Measurements from ENCODE around the gene THSD4.
"Not testable (repeated sequence)": the region's sequence is repeated elsewhere in the genome, so short reads cannot be mapped to it uniquely, and the experiment has no call there.

The THSD4 gene

DNA sequence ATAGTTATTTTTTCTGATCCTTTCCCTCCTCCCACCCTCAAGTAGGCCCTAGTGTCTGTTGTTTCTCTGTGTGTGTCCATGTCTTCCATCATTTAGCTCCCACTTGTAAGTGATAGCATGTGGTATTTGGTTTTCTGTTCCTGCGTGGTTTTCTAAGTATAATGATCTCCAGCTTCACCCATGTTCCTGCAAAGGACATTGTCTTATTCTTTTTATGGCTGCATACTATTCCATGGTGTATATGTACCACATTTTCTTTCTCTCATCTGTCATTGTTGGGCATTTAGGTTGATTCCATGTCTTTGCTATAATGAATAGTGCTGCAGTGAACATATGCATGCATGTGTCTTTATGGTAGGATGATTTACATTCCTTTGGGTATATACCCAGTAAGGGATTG is 549.4 kb downstream of the THSD4 start:
- in situ Hi-C loops (cut with HindIII; ENCODE audit: low pct_unique_long_range_greater_than_20kb, low sequenced_read_pairs) = no loop called here
- TF ChIP-seq JUND (IDR thresholded peaks at IDR 0.05; ENCODE audit: low read depth) = no peak
- DNase-seq (ENCODE audit: low read depth in 1 of 2, low spot score in 1 of 2) = no peak

DNA sequence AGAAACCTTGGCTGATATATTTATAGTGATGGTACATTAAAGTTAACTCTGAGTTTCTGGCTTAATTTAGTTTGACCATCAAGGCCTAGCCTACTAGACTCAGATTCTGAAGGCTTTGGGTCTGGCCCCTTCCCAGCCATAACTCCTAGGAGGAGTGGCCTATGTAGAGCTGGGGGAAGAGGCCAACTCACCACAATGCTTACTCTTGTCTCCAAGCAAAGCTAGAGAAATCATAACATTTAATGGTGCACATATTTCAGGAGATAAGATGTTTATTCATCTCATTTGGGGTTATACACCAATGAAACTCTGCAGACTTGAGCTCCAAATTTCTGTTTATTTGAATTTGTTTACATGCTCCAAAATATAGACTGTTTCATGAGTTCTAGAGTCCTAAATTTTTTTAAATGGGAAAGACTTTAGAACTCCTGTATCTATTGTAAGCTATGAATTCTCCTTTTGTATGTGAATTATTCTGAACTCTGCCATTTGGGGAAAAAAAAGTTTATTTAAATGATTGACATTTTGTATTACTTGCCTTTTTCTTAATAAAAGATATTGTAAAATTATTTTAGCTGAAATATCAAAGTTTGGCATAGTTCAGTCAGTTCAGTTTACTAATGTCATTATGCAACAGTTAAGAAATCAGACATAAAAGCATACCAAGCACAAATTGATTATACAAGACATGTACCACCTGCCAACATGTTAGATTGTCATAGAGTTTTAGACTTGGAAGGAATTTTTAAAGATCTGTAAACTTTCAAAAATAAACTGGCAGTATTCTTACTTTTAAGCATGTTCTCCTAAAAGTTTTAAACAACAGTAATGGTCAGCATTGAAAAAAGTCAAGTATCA is 551.7 kb downstream of the THSD4 start:
- in situ Hi-C loops (cut with HindIII; ENCODE audit: low pct_unique_long_range_greater_than_20kb, low sequenced_read_pairs) = no loop called here
- no peak for DNase-seq (ENCODE audit: low read depth in 1 of 2, low spot score in 1 of 2)
- no peak for TF ChIP-seq JUND (IDR thresholded peaks at IDR 0.05; ENCODE audit: low read depth)

- DNase-seq (ENCODE audit: low read depth in 1 of 2, low spot score in 1 of 2) = no peak
- TF ChIP-seq JUND (IDR thresholded peaks at IDR 0.05; ENCODE audit: low read depth) = no peak
- in situ Hi-C loops (cut with HindIII; ENCODE audit: low pct_unique_long_range_greater_than_20kb, low sequenced_read_pairs) = no loop called here
Observed at GRCh38 chr15:71669688-71670087, 554.4 kb downstream of the THSD4 start.

GRCh38 chr15:71670222-71670621 is 555.0 kb downstream of the THSD4 start:
- DNase-seq (ENCODE audit: low read depth in 1 of 2, low spot score in 1 of 2); in situ Hi-C loops (cut with HindIII; ENCODE audit: low pct_unique_long_range_greater_than_20kb, low sequenced_read_pairs): not testable (repeated sequence)

DNA sequence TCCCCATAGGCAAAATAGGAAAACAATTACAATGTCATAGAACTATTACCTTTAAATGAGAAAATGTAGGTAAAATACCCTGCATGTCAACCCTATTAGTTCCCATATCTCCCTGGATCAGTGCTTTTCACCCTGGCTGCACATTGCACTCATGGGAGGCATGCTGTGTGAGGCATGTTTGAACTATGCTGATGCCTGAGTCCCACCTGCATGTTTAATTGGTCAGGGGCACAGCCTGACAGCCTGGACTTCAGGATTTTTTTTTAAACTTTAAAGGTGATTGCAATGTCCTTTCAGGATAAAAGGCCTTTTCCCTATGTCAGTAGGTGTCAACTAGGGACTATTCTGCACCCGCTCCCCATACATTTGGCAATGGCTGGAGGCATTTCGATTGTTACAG is 559.1 kb downstream of the THSD4 start:
- no peak for TF ChIP-seq JUND (IDR thresholded peaks at IDR 0.05; ENCODE audit: low read depth)
- in situ Hi-C loops (cut with HindIII; ENCODE audit: low pct_unique_long_range_greater_than_20kb, low sequenced_read_pairs) = no loop called here
- DNase-seq (ENCODE audit: low read depth in 1 of 2, low spot score in 1 of 2) = no peak

DNA sequence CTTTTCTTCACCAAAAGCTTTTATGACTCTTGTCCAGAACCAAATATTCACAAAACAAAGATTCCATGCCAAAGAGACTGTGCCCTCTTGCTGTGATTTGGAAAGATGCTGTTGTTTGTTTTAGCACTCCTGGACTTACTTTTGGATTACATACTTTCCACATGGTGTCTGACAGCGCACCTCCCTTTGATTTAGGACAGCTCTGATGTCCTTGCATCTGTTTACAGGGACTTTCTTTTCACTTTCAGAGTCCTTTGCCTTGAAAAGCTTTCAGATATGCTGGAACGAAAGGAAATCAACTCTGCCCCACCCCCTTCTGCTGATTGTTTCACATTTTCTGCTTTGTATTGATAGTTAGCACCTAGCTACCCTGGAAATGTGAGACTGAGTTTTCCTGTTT is 562.1 kb downstream of the THSD4 start:
- DNase-seq (ENCODE audit: low read depth in 1 of 2, low spot score in 1 of 2) = no peak
- in situ Hi-C loops (cut with HindIII; ENCODE audit: low pct_unique_long_range_greater_than_20kb, low sequenced_read_pairs) = no loop called here
- no peak for TF ChIP-seq JUND (IDR thresholded peaks at IDR 0.05; ENCODE audit: low read depth)

DNA sequence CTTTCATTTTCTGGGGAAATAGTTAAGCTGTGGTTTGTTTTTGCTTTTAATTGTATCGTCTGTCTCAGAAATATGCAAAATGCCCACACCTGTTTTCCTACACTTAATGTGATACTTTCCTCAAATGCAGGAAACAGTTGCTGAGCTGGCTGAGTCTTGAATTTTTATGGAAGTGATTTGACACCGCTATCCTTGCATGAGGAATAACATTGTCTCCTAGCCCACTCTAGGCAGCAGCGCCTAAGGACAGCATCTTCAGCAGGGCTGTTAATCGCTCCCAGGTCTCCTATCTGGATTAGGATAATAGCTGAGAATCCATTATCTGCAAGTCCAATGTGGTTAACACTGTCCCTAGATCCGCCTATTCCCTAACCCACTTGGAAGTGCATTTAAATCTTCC is 562.5 kb downstream of the THSD4 start:
- DNase-seq (ENCODE audit: low read depth in 1 of 2, low spot score in 1 of 2) = no peak
- no peak for TF ChIP-seq JUND (IDR thresholded peaks at IDR 0.05; ENCODE audit: low read depth)
- in situ Hi-C loops (cut with HindIII; ENCODE audit: low pct_unique_long_range_greater_than_20kb, low sequenced_read_pairs) = no loop called here

GRCh38 chr15:71678191-71678590 is 562.9 kb downstream of the THSD4 start:
- no peak for DNase-seq (ENCODE audit: low read depth in 1 of 2, low spot score in 1 of 2)
- in situ Hi-C loops (cut with HindIII; ENCODE audit: low pct_unique_long_range_greater_than_20kb, low sequenced_read_pairs) = no loop called here
- TF ChIP-seq JUND (IDR thresholded peaks at IDR 0.05; ENCODE audit: low read depth) = no peak

- in situ Hi-C loops (cut with HindIII; ENCODE audit: low pct_unique_long_range_greater_than_20kb, low sequenced_read_pairs) = no loop called here
- no peak for DNase-seq (ENCODE audit: low read depth in 1 of 2, low spot score in 1 of 2)
- TF ChIP-seq JUND (IDR thresholded peaks at IDR 0.05; ENCODE audit: low read depth) = no peak
Observed at GRCh38 chr15:71678605-71679004, 563.3 kb downstream of the THSD4 start.

DNA sequence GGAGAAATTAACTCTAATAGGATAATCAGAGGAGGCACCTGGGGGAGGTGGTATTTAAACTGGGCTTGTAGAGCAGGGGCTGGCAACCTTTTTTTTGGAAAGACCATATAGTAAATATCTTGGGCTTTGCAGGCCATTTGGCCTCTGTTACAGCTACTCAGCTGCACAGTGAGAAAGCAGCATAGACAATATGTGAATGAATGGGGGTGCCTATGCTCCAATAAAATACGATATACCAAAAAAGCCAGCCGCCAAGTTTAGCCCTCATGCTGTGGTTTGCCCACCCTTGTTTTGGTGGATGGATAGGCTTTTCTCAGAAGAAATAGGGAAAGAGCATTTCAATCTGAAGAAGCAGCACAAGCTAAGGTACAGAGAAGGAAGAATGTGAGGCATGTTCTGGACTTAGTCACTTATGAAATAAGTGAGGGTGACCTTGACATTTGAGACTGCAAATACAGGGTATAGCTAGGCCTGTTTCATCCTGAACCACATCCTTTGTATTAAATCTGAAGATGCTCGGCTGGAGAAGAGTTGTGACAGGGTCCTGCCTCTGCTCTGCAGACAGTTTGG is 564.0 kb downstream of the THSD4 start:
- in situ Hi-C loops (cut with HindIII; ENCODE audit: low pct_unique_long_range_greater_than_20kb, low sequenced_read_pairs) = no loop called here
- no peak for TF ChIP-seq JUND (IDR thresholded peaks at IDR 0.05; ENCODE audit: low read depth)
- DNase-seq (ENCODE audit: low read depth in 1 of 2, low spot score in 1 of 2) = peak in 1 of 2 experiments; percentile 13

DNA sequence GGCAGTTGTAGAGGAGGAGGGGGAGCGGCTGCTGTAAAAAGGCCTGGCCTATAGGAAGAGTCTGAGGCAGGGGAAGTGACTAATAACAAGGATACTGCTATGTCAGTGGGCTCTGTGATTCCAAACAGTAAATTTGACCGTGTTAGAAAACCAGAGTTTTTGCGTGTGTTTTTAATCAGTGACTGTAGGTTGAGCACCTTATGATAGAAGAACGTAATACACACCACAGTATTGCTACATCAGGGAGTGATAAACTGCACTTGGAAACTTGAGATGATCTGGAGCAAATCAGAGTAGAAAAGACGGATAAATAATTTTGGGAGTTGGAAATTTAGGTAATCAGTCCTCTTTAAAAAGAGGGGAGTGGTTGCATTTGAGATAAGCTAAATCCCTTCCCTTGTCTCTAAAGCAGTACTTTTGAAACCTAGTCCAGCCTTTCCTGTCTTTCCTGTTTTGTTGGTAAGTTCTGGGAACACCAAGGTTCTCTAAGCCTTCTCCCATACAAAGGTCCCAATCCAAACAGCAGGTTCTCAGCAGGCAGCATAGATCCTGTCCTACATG is 564.6 kb downstream of the THSD4 start:
- TF ChIP-seq JUND (IDR thresholded peaks at IDR 0.05; ENCODE audit: low read depth) = no peak
- in situ Hi-C loops (cut with HindIII; ENCODE audit: low pct_unique_long_range_greater_than_20kb, low sequenced_read_pairs) = no loop called here
- peak in 1 of 2 experiments; percentile 77 for DNase-seq (ENCODE audit: low read depth in 1 of 2, low spot score in 1 of 2)

GRCh38 chr15:71682001-71682400 is 566.7 kb downstream of the THSD4 start:
- TF ChIP-seq JUND (IDR thresholded peaks at IDR 0.05; ENCODE audit: low read depth) = no peak
- in situ Hi-C loops (cut with HindIII; ENCODE audit: low pct_unique_long_range_greater_than_20kb, low sequenced_read_pairs) = no loop called here
- DNase-seq (ENCODE audit: low read depth in 1 of 2, low spot score in 1 of 2) = no peak
